ENCODE results near the gene ROBO2.

The ROBO2 gene

DNA sequence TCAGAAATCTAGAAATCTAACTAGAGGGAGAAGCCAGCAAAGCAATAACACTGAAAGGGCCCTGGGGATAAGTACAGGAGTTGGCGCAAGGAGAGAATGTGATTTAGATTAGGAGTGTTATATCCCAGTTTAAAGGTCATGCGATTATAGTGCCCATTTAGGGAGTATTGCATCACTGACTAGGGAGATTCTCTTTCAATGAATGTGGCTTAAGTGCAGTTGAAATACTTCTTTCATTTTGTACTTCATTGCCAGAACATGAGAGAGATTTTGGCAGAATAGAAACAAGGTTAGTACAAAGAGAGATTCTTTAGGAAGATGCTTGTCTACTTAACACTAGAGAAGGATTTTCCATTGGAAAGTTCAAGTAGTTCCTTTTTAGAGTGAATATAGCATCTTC lies 13.9 kb downstream of the ROBO2 start:
- FAIRE-seq, result no peak

DNA sequence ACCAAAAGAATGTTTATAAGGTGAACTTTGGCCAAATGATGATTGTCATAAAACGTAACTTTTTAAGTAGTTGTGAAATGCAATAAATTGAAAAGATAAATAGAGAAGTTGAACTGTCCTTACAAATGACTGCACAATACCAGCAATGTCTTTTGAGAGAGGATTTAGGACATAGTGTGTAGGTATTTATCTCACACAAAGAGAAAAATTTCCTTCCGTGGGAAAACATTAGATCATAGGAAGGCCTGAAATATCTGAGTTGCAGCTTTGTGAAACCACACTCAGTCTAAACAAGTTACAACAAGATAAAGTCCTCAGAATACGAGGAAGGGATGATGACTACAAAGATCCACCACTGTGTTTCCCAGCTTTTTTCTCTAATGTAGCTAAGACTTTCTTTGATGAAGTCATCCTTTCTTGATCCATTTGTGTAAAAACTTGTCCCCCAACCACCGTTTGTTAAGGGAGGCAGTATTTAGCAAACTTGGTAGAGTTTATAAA lies 16.0 kb downstream of the ROBO2 start:
- no peak for FAIRE-seq

DNA sequence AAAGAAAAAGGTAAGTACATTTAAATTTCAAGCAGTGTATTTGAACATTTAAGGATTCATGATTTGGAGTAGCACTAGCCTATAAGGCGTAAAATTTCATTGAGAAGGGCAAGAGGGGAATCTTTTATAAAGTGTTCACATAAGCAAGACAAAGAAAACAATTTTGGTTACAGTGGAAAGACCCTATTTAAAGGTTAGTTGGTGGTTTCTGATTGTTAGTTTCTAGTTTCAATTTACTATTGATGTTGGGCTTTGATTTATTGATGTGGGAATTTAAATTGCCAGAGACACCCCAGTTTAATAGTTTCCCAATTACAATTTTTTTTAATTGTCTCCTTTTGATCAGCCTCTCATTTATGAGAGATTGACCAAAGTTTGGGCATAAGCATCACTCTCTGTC lies 19.5 kb downstream of the ROBO2 start:
- FAIRE-seq, result peak; percentile 36

DNA sequence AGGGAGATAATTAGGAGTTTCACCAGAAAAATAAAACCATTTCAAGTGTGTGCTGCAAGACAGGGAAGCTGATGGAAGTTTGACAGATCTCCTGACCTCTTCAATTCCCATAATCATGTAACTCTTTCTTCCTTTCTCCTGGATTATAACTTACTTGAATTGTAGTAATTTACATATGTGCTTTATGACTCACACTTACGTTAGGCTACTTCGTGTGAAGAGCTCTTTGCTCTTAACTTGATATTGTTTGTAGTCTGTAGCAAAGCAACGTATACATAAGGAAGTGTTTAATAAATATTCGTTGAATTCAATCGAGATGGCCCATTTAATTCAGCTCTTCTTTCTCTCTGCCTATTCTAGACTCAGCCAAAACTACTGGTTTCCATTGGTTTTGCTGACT lies 23.5 kb downstream of the ROBO2 start:
- no peak for FAIRE-seq

- FAIRE-seq, result no peak
Measured at GRCh38 chr3:77065750-77066149, 25.9 kb downstream of the ROBO2 start.

DNA sequence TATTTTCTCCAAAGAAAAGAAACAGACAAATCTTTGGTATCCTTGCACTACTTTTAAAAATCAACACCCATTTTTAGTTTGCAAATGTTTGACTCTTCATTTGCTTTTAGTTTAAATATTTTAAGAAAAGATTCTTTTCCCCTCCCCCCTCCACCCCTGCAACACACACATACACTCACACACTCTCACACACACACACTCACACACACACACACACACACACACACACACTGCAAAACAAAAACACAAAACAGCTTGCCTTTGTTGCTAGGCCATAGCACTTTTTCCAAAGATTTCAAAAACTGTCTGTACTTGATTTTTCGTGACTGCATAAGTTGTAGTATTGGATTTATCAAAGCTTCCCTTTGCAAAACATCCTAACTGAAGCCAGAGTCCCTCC lies 26.9 kb downstream of the ROBO2 start:
- FAIRE-seq, result no peak

GRCh38 chr3:77068808-77069207 lies 28.9 kb downstream of the ROBO2 start:
- no peak for FAIRE-seq

DNA sequence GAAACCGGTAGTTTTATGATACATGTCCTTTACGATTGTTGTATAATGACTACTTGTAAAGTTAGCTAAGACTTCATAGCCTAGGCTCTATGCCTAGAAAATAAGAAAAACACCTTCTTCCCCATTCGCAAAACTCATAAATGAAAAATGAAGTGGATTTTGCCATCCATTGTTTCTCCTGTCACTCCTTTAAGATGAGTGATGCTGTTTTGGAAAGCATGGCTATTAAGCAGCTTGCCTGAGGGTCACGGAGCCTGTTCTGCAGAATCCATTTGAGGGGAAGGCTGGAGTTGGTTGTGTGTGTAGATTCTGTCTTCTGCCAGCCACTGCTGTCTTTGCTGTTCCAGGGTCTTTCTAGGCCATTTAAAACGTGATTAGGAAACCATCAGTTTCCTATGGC lies 31.5 kb downstream of the ROBO2 start:
- FAIRE-seq, result no peak

GRCh38 chr3:77071809-77072208 lies 31.9 kb downstream of the ROBO2 start:
- FAIRE-seq, result no peak

DNA sequence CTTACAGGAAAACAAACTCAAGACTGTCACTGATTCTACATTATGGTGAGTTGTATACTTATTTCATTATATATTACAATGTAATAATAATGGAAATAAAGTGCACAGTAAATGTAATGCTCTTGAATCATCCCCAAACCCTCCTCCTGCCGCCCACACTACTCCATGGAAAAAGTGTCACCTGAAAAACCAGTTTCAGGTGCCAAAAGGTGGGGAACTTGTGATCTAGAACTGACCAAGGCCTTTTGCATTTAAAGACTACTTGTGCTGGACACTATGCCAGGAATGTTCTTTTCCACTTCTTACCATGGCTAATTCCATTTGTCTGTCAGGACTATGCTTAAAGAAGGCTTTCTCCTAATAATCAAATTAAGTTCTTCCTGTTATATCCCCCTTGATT lies 32.3 kb downstream of the ROBO2 start:
- no peak for FAIRE-seq

DNA sequence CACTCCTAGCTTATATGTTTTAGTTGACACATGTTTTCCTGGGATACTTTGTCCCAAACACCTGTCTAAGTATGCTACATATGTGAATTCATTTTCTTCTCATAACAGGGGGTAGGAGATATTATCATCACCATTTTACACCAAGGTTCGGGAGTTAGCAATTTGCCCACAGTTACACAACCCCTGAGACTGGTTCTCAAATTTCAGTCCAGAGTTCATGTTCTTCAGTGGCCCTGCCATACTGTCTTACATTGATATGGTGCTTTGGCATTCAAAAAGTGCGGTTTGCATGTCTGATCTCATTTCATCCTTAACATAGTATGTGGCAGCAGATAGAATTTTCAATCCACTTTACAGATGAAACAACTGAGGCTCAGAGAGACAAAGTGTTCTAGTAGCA lies 38.4 kb downstream of the ROBO2 start:
- FAIRE-seq, result no peak

GRCh38 chr3:77079988-77080610 lies 40.2 kb downstream of the ROBO2 start:
- no peak for FAIRE-seq

DNA sequence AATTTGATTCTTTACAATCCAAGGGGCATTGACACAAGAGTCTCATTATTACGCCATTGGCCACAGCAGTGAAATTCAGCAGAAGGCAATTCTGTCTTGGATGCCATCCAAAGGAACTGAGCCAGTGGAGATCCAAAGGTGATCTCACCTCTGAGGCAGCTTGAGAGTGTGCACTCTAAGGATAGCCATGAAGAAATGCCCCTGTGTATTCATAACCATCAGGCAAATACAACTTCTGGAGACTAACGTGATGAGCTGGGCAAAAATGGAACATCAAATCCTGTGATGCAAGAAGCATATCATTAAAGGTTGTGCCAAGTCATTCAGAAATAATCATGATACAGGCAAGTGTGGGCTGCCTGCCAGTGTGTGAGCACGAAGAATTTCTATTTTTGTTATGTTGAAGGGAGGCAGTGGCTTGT lies 41.4 kb downstream of the ROBO2 start:
- peak; percentile 100 for FAIRE-seq

DNA sequence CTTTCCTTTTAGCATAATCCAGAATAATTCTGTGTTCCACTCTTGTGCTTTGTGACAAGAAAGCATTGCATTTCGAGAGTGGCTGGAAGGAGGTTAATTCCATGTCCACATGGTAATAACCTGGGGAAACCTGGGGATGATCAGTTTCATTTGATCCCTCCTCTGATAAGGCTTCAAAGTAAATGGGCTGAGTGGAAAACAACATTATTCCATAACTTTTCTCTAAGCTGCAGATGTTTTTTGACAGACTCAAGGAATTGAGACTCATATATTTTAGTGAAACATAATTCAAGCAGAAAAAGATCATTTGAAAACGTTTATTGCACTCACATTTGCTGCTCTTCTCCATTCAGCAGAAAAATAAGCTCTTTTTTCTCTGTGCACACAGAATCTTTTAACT lies 44.6 kb downstream of the ROBO2 start:
- no peak for FAIRE-seq

- FAIRE-seq, result no peak
Measured at GRCh38 chr3:77086408-77086807, 46.5 kb downstream of the ROBO2 start.

DNA sequence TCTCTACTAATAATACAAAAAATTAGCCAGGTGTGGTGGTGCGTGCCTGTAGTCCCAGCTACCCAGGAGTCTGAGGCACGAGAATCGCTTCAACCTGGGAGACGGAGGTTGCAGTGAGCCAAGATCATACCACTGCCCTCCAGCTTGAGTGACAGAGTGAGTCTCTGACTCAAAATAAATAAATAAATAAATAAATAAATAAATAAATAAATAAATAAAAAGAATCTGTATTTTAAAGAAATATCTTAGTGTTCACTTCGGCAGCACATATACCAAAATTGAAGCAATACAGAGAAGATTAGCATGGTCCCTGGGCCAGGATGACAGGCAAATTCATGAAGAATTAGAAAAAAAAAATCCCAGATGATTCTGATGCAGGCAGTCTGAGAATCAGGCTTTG lies 51.9 kb downstream of the ROBO2 start:
- no peak for FAIRE-seq

- no peak for FAIRE-seq
Measured at GRCh38 chr3:77093101-77093500, 53.2 kb downstream of the ROBO2 start.

DNA sequence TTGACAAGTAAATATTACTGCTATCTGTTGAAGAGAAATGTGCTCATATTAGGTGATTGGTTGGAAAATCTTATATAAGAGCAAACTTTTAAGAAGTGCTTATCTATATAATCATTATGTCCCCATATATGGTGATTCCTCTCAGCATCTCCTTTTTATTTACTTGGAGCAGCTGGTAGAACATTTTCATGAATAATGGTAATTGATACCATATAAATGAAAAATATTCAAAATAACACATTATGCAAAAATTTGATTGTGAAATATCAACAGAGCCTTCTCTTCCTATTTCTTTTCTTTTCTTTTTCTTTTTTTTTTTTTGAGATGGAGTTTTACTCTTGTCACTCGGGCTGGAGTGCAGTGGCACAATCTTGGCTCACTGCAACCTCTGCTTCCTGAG lies 56.2 kb downstream of the ROBO2 start:
- FAIRE-seq, result no peak

DNA sequence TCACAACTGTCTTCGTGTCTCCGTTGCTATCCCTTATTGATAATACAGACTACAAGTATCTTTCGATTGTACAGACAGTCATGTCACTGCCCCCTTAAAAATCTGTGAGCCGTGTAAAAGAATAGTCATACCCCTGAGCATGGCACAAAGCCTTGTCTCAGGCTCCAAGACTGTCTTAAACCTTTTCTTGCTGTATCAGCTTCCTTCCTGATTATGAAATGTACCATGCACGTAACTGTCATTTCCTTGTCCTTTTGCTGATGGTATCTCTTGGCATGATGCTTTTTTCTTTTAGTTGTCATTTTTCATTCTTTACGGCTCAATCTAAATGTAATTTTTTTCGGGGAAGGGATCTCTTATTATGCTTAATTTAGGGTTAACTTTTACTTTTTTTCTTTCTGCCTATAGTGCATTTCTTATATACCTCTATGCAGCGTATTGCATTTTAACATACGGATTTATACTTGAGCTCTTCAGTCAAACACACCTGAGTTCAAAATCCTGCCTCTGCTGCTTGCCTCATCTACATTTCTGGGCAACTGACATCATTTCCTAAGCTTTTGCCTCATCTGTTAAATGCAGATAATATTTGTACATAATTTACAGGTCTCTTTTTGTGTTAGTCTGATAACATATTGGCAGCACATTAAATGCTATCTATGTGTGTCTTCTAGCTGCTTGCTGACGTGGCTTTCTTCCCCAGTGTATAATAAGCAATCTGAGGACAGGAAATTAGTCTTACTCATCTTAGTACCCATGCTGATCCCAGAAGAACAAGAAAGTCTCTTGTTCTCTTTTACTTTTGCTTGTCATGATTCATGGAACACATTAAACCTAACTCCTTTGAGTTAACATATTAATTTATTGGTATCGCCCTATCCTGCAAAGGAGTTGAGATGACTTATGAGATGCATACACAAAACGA lies 57.3 kb downstream of the ROBO2 start:
- FAIRE-seq, result no peak

DNA sequence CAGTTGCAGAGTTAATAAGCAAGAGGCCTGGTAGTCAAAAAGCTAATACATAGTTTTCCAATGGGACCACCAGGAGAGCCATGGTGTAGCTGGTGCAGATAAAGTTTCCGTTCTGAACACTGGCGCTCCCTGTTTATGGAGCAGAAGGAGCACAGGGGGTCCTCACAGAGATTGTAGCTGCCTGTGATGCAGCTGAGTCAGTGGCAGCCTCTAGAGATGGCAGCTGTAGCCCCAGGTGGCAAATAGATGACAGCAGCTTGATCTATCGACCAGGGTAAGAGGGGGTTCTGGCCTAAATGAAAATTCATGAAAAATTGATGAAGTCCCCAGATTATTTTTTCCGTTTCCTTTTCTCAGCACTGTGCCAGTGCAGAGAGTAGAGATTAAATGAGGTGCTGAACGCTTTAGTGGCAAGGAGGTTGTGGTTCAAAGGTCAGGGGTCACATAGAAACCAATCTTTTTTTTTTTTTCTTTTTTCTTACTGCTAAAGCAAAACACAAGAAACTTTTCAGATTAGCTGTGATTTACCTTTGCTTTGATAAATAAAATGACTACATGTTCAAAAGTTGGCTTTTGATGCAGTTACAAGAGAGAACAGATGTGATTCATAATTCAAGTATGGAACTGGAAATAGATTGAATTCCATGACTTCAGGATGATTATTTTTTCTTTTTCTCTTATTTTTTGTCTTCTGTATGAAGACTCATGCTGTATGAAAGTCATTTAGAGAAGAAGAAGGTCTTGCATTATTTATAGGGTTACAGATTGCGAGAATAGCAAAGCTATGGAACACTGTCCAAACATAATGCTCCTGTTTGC lies 63.3 kb downstream of the ROBO2 start:
- peak; percentile 41 for FAIRE-seq

DNA sequence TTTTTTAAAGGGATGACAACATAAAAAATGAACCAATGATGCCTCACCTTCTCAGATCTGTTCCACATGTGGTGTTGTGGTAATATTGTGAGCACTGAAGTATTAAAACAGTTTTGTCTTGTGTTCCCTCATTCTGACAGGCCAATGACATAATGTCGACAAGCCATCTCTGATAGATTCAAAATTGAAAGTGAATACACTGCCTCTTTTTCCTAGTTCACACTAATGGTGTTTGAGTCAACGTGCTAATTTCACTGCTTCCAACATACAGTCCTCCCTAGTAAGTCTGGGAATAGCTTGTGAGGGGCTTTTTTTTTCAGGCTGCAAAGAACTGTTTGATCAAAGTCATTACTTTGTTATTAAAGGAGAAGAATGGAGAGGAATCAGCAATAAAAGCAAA lies 82.8 kb downstream of the ROBO2 start:
- peak; percentile 36 for FAIRE-seq

DNA sequence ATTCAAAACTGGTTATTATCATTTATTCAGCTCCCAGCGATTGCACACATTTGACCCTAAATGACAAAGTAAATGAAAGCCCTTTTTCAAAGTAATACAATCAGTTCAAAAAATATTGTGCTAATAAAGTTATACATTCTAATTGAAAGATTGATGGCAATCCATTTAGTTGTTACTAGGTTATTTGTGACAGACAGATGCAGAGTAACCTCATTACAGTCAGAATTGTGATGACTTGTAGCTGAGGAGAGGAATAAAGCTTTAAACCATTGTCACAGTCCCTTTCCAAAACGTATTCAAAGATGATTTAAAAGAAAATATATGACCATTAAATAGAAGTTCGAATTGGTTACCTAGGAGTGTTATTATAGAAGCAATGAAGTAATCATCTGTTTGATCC lies 86.1 kb downstream of the ROBO2 start:
- peak; percentile 51 for FAIRE-seq

- peak; percentile 58 for FAIRE-seq
Measured at GRCh38 chr3:77134769-77135168, 94.9 kb downstream of the ROBO2 start.
